ENCODE results near the gene OR5A1.

The OR5A1 gene

DNA sequence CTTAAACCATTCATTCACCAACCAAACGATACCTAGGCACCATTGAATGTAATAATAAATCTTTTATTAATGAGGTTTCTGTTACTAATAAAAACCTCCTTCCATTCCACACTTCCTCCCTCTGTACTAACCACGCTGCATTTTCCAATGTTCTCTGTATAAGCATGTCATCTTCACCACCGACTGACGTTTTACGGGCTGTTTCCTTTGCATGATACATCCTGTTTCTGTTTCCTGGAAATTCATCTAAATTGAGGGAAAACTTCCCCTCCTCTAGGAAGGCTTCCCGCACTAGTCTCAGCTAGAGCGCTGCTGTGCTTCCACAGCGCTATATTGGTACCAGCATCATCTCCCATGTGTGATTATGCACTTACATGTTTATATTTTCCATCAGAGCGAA lies 38.9 kb downstream of the OR5A1 start:
- H3K27ac ChIP-seq (ENCODE audit: low read length), result no peak overlapping the region
- H3K36me3 ChIP-seq (ENCODE audit: control insufficient read depth in 2 of 2, insufficient read depth in 2 of 2, low read length in 2 of 2), result no peaks in the 10 kb centered on the region
- H3K4me3 ChIP-seq (ENCODE audit: low read length in 2 of 2), result no peak overlapping the region
- no peak overlapping the region for H3K9ac ChIP-seq (ENCODE audit: low read length in 2 of 2)
- H3K4me1 ChIP-seq (ENCODE audit: control insufficient read depth, insufficient read depth, low read length), result no peaks in the 10 kb centered on the region
- H3K27me3 ChIP-seq (ENCODE audit: control insufficient read depth in 1 of 2, insufficient read depth in 2 of 2, low read length in 2 of 2), result no peaks in the 10 kb centered on the region
- no peaks in the 10 kb centered on the region for H3K9me3 ChIP-seq (ENCODE audit: control insufficient read depth in 2 of 2, low read length in 2 of 2)

DNA sequence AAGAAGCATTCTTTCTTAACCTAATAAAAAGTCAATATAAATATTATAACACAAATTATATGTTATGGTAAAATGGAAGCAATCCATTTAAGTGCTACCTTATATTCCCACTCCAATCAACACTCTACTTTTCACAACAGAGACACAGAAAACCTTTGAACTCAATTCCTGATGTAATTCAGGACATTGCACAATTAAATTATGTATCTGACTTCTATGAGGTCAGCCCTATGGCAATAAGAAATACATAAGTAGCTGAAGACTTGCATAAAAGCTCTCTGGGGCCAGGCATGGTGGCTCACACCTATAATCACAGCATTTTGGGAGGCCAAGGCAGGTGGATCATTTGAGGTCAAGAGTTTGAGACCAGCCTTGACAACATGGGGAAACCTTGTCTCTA lies 43.6 kb downstream of the OR5A1 start:
- no peaks in the 10 kb centered on the region for H3K9me3 ChIP-seq (ENCODE audit: control insufficient read depth in 2 of 2, low read length in 2 of 2)
- H3K9ac ChIP-seq (ENCODE audit: low read length in 2 of 2), result no peak overlapping the region
- H3K27me3 ChIP-seq (ENCODE audit: control insufficient read depth in 1 of 2, insufficient read depth in 2 of 2, low read length in 2 of 2), result no peaks in the 10 kb centered on the region
- H3K36me3 ChIP-seq (ENCODE audit: control insufficient read depth in 2 of 2, insufficient read depth in 2 of 2, low read length in 2 of 2), result no peaks in the 10 kb centered on the region
- H3K4me3 ChIP-seq (ENCODE audit: low read length in 2 of 2), result no peak overlapping the region
- H3K4me1 ChIP-seq (ENCODE audit: control insufficient read depth, insufficient read depth, low read length), result no peaks in the 10 kb centered on the region
- no peak overlapping the region for H3K27ac ChIP-seq (ENCODE audit: low read length)

DNA sequence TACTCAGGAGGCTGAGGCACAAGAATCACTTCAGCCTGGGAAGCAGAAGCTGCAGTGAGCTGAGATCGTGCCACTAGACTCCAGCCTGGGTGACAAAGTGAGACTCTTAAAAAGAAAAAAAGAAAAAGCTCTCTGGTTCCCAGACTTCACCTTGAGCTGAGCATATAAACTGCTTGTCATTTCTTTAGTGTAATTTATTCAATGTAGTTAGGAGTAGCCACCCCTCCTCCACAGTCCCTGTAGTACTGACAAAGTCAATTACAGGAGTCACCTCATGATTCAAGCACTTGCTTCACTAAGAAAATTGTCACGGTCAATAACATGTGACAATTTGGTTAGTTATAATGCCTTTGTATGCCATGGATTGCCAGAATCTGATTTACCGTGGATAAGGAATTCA lies 44.1 kb downstream of the OR5A1 start:
- H3K27me3 ChIP-seq (ENCODE audit: control insufficient read depth in 1 of 2, insufficient read depth in 2 of 2, low read length in 2 of 2), result no peaks in the 10 kb centered on the region
- H3K4me1 ChIP-seq (ENCODE audit: control insufficient read depth, insufficient read depth, low read length), result no peaks in the 10 kb centered on the region
- no peaks in the 10 kb centered on the region for H3K9me3 ChIP-seq (ENCODE audit: control insufficient read depth in 2 of 2, low read length in 2 of 2)
- no peak overlapping the region for H3K4me3 ChIP-seq (ENCODE audit: low read length in 2 of 2)
- no peak overlapping the region for H3K9ac ChIP-seq (ENCODE audit: low read length in 2 of 2)
- H3K27ac ChIP-seq (ENCODE audit: low read length), result no peak overlapping the region
- H3K36me3 ChIP-seq (ENCODE audit: control insufficient read depth in 2 of 2, insufficient read depth in 2 of 2, low read length in 2 of 2), result no peaks in the 10 kb centered on the region
